GM12891 (cell line): Measurements from ENCODE around the gene PELI2.

ENCODE experiments used
- DNase-seq: peaks from one replicate; pipeline ENCODE4 v3.0.0; 2011; ENCODE audit warnings: low spot score; ENCODE audit not compliant: insufficient read length
- FAIRE-seq: peaks from 2 replicates; lab custom pipeline; 2011; peaks lifted over from hg19 to GRCh38; lab: Jason Lieb, UNC
- PAX5 ChIP-seq: IDR thresholded peaks from 2 replicates; pipeline ENCODE4 v1.6.1; 2011; ENCODE audit warnings: low read length, moderate library complexity, mild to moderate bottlenecking; ENCODE audit not compliant: insufficient read depth, severe bottlenecking
- POLR2A ChIP-seq: IDR thresholded peaks from 2 replicates; pipeline ENCODE4 v1.6.1; 2011; ENCODE audit warnings: low read depth, low read length, control low read depth
- POLR2AphosphoS5 ChIP-seq: IDR thresholded peaks from 2 replicates; pipeline ENCODE4 v1.6.1; 2011; ENCODE audit warnings: low read depth, low read length, control low read depth
- POU2F2 ChIP-seq: IDR thresholded peaks from 2 replicates; pipeline ENCODE4 v1.6.1; 2011; ENCODE audit warnings: low read depth, mild to moderate bottlenecking, control low read depth, low read length, moderate library complexity
- SPI1 ChIP-seq: IDR thresholded peaks from 2 replicates; pipeline ENCODE4 v1.6.1; 2011; ENCODE audit warnings: low read depth, low read length, control low read depth
- TAF1 ChIP-seq: IDR thresholded peaks from 2 replicates; pipeline ENCODE4 v1.6.1; 2011; ENCODE audit warnings: low read depth, low read length, control low read depth

The PELI2 gene

GRCh38 chr14:56340932-56341331, 222.7 kb downstream of the PELI2 start:
- TF ChIP-seq POU2F2 (no peak), SPI1 (no peak), POLR2A (no peak), TAF1 (no peak)
- DNase-seq: no peak
- FAIRE-seq: no peak

DNA sequence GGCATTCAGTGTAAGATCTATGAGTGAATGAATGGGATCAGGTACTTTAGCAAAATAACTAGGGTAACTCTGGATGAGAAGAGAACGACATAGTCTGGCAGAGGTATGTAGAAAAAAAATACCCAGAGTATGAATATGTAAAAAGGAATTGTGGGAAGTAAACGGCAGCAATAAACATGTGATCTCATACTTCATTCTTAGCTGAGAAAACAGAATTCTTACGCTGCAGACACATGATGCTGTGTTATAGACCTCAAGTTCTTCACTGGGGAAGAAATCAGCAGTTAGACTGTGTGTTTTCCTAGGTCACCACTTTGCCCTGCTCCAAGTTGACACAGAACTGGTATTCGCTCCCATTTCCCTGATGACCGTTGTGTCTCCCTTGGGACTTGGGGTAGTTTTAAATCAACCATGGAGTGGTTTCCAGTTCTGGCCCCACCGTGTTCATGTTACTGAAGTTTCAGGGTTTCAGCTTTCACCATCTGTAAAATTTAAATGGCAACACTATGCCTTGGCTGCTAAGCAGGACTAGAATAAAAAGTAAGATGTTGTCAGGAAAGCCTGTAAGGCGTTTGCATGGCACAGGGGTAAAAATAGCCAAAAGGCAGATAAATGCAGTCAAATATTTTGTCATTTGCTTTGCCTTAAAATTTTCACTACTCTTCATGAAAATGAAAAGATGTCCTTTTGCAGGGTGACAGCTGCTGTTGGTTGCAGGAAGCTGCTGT, 223.7 kb downstream of the PELI2 start:
- FAIRE-seq (no peak), DNase-seq (no peak)
- TF ChIP-seq SPI1 (no peak), TAF1 (no peak), POU2F2 (no peak), PAX5 (no peak), POLR2AphosphoS5 (no peak), POLR2A (no peak)

DNA sequence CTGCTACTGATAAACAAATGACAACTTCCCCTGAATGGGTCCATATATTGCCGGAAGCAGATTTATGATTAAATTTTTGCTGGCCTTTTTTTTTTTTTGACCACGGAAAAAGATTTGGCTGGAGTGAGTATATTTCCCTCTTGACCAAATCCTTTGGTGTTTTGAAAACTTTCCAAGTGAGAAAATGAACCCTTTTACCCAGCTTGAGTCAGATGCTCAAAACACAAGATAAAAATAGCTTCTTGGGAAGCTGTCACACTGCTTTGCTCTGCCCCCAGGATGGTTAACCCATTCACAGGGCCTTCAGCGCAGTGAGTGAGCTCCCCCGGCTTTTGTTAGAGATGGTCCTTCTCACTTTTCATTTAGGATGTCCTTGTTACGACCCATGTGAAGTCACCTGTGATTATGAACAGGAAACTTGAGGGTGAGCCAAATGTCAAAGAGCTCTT, 224.3 kb downstream of the PELI2 start:
- no peak for TF ChIP-seq PAX5
- TF ChIP-seq POLR2AphosphoS5: no peak
- TF ChIP-seq POLR2A: no peak
- TF ChIP-seq POU2F2: no peak
- no peak for TF ChIP-seq SPI1
- TF ChIP-seq TAF1: no peak
- DNase-seq (no peak), FAIRE-seq (no peak)

- TF ChIP-seq SPI1 (no peak), TAF1 (no peak), POLR2A (no peak), PAX5 (no peak), POU2F2 (no peak), POLR2AphosphoS5 (no peak)
- no peak for FAIRE-seq
- no peak for DNase-seq
Measured at GRCh38 chr14:56349960-56350359, 231.7 kb downstream of the PELI2 start.
